ENCODE data around the gene ARHGAP26. TPM values are rescaled to one million over a fixed set of nuclear protein-coding genes. Genes with fewer than 3 reads are reported as not detected.

Gene ARHGAP26
- total RNA-seq, 4 donors from 2014 or later: 61.0 to 76.7 (median 61.2) TPM

- no peak overlapping the region for H3K4me3 ChIP-seq
- TF ChIP-seq POLR2A (IDR thresholded peaks at IDR 0.05) (no peak), POLR2AphosphoS5 (IDR thresholded peaks at IDR 0.05) (no peak), CTCF (IDR thresholded peaks at IDR 0.05) (no peak), EP300 (IDR thresholded peaks at IDR 0.05; ENCODE audit: low read depth) (no peak)
- peak overlapping the region in 1 of 4 donors; percentile 9 for H3K27ac ChIP-seq
- in situ Hi-C loops (cut with MboI; ENCODE audit: low pct_ligation_motif_present in 1 of 4, low pct_unique_long_range_greater_than_20kb in 1 of 4, low sequenced_read_pairs in 3 of 4): no loop called here
- no peaks in the 10 kb centered on the region for H3K27me3 ChIP-seq
- DNase-seq: no peak
- intact Hi-C loops (cut with DNase I; ENCODE audit: low total_unique reads): no loop called here
- no peaks in the 10 kb centered on the region for H3K9me3 ChIP-seq
- WGBS, 2 donors (ENCODE audit: low coverage in 1 of 2): 65 to 68% methylated on average over 12 of the region's 12 CpGs
- H3K36me3 ChIP-seq: no peaks in the 10 kb centered on the region
- H3K4me1 ChIP-seq: peaks cover 0 to 6% (median 2%) of the 10 kb centered on the region in 4 donors
Measured at GRCh38 chr5:143213851-143214363, 443.7 kb downstream of the ARHGAP26 start.

DNA sequence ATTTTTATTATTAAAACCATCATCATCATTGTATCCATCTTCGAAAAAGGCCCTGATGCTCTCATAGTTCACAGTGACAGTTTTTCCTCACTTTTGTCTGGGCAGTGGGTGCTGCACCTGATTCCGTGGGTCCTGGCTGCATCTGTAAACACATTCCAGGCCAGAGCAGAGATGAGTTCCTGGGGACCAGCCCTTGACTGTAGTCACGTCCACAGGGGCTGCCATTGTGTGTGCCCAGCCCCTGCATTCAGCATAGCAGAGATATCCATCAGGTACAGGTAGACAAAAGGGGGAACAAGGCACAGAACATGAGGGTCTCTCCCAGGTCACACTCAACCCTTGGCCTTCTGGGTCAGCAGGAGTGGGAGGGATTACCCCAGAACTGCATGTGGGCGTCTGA, 444.3 kb downstream of the ARHGAP26 start:
- no peak for DNase-seq
- in situ Hi-C loops (cut with MboI; ENCODE audit: low pct_ligation_motif_present in 1 of 4, low pct_unique_long_range_greater_than_20kb in 1 of 4, low sequenced_read_pairs in 3 of 4) (no loop called here), intact Hi-C loops (cut with DNase I; ENCODE audit: low total_unique reads) (no loop called here)
- Histone ChIP-seq H3K9me3 (no peaks in the 10 kb centered on the region), H3K36me3 (no peaks in the 10 kb centered on the region), H3K4me3 (no peak overlapping the region), H3K4me1 (peaks cover 0 to 10% (median 3%) of the 10 kb centered on the region in 4 donors), H3K27me3 (no peaks in the 10 kb centered on the region), H3K27ac (no peak overlapping the region)
- TF ChIP-seq POLR2A (IDR thresholded peaks at IDR 0.05) (no peak), CTCF (IDR thresholded peaks at IDR 0.05) (no peak), EP300 (IDR thresholded peaks at IDR 0.05; ENCODE audit: low read depth) (no peak)
- WGBS, 2 donors (ENCODE audit: low coverage in 1 of 2): 90 to 100% methylated on average over 1 to 4 of the region's 4 CpGs

GRCh38 chr5:143214890-143215289, 444.7 kb downstream of the ARHGAP26 start:
- no peak for TF ChIP-seq CTCF (IDR thresholded peaks at IDR 0.05)
- no peak for TF ChIP-seq POLR2A (IDR thresholded peaks at IDR 0.05)
- no peak for TF ChIP-seq POLR2AphosphoS5 (IDR thresholded peaks at IDR 0.05)
- TF ChIP-seq EP300 (IDR thresholded peaks at IDR 0.05; ENCODE audit: low read depth): no peak
- in situ Hi-C loops (cut with MboI; ENCODE audit: low pct_ligation_motif_present in 1 of 4, low pct_unique_long_range_greater_than_20kb in 1 of 4, low sequenced_read_pairs in 3 of 4) (no loop called here), intact Hi-C loops (cut with DNase I; ENCODE audit: low total_unique reads) (no loop called here)
- Histone ChIP-seq H3K27me3 (no peaks in the 10 kb centered on the region), H3K9me3 (no peaks in the 10 kb centered on the region), H3K4me1 (peaks cover 0 to 15% (median 3%) of the 10 kb centered on the region in 4 donors), H3K27ac (no peak overlapping the region), H3K36me3 (no peaks in the 10 kb centered on the region), H3K4me3 (no peak overlapping the region)
- WGBS, 2 donors (ENCODE audit: low coverage in 1 of 2): 87% methylated on average over 6 of the region's 6 CpGs; no CpG with 5 or more reads in 1 of the 2 donors
- DNase-seq: no peak

GRCh38 chr5:143215690-143216089, 445.5 kb downstream of the ARHGAP26 start:
- peaks cover 0 to 15% (median 3%) of the 10 kb centered on the region in 4 donors for H3K4me1 ChIP-seq
- in situ Hi-C loops (cut with MboI; ENCODE audit: low pct_ligation_motif_present in 1 of 4, low pct_unique_long_range_greater_than_20kb in 1 of 4, low sequenced_read_pairs in 3 of 4): no loop called here
- WGBS, 2 donors (ENCODE audit: low coverage in 1 of 2): 91 to 94% methylated on average over 5 to 6 of the region's 6 CpGs

More at GRCh38 chr5:143215690-143216089, 445.5 kb downstream of the ARHGAP26 start:
- Histone ChIP-seq H3K36me3 (no peaks in the 10 kb centered on the region), H3K27me3 (no peaks in the 10 kb centered on the region), H3K27ac (no peak overlapping the region), H3K4me3 (no peak overlapping the region), H3K9me3 (no peaks in the 10 kb centered on the region)
- TF ChIP-seq CTCF (IDR thresholded peaks at IDR 0.05) (no peak), POLR2A (IDR thresholded peaks at IDR 0.05) (no peak), POLR2AphosphoS5 (IDR thresholded peaks at IDR 0.05) (no peak), EP300 (IDR thresholded peaks at IDR 0.05; ENCODE audit: low read depth) (no peak)
- intact Hi-C loops (cut with DNase I; ENCODE audit: low total_unique reads): no loop called here
- no peak for DNase-seq
